HG03135 (cell line): ENCODE results near the gene ARAP1.

Experiments used
- ATAC-seq: cut with Tn5 transposase; IDR thresholded peaks from one replicate; pipeline ENCODE4 v1.9.1; 2021; ENCODE audit warnings: mild to moderate bottlenecking, moderate library complexity; ENCODE audit not compliant: unreplicated experiment

ARAP1 gene

DNA sequence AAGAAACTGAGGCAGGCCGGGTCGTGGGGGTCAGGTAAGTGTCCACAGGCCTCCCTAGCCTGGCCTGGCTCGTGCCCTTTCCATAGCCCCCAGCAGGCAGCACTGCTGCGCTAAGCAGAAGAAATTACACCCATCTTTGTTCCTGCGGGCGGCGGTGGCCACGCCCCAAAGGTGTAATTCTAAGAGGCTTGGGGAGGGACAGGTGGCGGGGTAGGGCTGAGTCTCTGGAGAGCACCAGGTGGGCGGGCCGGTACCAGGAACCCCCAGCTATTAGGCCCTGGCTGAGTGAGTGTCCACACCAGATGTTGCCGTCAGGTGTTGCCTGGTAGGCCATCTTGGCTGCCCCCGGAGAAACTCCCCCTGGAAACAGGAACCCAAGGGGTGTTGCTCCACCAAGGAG is 12.3 kb upstream of the ARAP1 start:
- no peak for ATAC-seq

DNA sequence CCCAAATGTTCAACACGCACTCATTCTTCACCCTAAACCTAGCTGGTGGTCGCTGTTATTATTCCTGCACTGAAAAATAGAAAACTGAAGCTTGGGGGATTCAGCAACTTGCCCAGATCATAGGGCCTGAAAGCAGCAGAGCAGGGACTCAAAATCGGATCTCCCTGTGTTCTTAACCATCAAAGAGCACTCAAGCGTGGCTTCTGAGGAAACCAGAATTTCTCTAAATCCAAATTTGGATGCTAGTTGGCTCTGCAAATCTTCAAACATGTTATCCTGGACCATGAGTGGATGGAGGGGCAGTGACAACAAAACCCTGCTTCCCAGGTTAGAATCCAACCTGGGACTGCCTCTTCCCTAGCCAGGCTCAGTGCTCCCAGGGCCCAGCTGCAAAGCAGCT is 11.6 kb upstream of the ARAP1 start:
- no peak for ATAC-seq

DNA sequence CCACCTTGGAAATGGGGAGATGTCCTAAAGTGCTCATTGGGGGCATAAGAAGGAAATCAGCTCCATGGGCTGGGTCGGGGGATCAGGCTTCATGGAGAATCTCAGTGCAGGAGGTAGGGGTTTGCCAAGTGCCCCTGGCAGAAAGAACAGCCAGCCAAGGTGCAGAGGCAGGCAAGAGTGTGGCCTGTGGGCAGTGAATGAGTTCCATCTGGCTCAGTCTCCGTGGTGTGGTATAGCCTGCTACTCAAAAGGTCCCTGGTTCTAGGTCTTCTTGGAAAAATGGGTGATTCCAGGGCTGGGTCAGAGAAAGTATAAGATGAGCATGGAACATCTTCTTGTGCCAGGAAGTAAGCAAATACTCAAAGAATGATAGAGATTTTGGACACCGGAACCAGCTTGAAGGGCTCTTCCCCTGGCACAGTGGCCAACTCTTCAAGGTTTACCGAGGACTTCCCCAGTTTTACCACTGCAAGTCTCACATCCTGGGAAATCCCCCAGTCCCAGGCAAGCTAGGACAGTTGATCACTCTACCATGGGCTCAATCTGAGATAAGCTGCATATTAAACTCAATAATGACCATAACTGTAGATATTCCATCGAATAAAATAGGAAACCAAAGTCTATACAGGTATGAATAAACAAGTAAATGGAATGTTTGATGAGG is 10.6 kb upstream of the ARAP1 start:
- no peak for ATAC-seq

DNA sequence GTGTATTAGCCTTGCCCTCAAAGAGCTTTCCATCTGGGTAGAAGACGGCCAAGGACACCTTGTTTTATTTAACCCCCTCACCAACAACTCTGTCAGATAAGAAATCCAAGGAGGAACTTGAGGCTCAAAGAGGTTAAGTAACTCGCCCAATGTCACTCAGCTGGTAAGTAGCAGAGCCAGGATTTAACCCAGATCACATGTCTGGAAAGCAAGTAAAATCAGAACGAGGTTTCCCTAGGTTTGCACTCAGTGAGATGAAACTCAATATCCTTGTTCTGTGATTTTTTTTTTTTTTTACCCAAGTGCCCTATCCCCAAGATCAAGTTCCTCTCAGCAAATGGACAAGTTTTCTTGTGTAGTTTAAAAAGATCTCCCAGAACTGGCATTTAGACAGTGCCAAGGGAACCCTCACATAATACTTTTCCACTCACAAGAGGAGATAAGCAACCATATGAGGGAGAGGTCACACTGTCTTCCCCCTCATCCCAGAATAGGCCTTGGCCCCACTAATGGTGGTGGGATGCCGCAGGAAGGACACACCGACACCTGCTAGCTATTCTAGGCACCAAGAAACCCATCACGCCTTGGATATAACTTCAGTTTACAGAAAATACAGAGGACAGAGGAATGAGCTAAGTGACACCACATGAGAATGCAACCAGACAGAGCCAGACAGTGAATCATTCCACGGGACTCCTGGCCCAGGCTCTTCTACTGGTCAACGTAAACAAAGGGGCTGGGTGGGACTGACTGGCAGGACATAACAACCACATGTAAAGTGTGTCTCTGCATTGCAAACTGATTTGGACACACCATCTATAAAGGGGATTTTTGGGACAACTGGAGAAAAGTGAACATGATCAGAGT is 8.6 kb upstream of the ARAP1 start:
- ATAC-seq: no peak

DNA sequence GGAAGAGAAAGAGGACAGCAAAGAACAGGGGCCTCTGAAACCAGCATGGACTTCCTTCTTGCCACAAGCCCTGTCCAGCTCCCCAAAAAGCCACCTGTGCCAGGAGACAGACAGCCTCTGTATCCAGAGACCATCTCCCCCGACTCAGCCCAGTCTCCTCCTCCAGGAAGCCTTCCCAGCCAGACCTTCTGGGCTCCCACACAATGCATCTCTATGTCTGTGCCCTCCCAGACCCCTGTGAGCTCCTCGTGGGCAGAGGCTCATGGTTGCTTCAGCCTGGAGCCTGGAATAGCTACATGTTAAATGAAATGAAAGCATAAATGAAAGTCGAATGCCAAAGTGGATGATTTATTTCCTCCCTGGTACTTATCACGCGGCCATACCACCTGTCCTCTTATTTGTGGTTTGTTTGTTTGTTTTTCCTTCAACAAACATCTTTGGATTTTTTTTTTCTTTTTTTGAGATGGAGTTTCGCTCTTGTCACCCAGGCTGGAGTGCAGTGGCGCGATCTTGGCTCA is 7.3 kb upstream of the ARAP1 start:
- no peak for ATAC-seq

DNA sequence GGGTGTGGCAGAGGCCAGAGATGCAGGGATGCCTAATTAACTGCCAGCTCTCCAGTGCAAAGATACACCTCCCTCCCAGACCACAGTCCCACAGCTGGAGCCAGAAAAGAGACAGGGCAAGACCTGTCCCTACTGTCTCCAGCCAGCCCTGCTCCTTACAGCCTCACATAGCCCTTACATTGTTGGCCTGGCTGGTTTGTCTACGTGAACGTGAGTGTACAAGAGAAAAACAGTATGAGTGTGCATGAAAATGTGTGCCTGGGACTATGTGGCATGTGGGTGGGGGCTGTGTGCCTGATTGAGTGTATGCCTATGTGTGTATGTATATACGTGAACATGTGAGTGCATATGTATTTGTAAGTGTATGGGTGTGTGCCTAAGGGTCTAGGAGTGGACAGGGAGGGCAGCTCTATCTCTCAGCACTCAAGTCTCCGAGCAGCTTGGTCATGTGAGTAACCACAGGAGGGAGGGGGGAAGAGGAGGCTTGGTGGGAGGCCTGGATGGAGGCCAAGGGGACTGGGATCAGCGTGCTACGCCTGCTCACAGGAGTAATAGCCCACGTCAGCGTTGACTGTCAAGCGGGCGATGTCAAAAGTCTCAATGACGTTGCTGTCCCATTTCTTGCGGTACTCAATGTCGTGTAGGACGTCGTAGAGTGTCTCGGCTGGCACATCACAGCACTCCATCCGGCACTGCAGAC is 6.6 kb upstream of the ARAP1 start:
- no peak for ATAC-seq

DNA sequence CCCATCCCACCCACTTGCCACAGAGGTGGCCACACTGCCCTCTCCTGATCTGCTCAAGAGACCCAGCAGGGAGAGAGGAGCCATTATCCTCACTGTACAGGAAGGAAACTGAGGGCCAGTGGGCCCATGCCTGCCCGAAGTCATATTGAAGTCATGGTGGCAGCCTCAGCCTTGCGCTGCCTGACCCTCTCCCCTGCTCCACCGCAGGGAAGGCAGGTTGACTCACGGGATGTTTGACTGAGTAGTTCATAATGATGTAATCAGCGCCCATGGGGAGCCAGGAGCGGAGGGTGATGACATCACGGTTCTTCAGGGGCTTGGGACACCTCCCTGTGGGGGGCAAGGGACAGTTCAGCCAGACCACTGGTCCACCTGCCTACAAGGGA is 6.1 kb upstream of the ARAP1 start:
- no peak for ATAC-seq

DNA sequence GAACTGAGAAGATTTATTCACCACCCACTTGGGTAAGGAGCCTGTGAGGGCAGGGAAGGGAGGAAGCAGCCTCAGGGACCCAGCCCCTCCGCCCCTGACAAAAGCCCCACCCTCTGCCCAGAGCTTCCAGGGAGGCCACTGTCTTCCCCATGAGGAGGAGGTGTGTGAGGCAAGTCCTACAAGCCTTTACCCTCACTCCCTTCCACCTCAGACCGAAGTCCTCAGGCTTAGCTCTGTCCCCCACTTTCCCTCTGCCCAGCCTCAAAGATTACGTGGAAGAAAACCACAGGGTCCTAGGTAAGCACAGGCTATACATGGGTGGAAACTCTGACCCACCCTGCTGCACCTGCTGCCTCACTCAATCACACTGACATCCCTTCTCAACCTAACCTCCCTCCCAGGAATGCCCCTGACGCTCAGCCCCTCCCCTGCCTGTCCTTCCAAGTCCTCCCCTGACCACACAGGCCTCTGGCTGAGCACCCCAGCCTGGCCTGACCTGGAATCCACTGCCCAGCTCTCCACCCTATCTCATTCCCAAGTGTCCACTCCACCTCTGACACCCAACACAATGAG is 3.6 kb upstream of the ARAP1 start:
- ATAC-seq: no peak

DNA sequence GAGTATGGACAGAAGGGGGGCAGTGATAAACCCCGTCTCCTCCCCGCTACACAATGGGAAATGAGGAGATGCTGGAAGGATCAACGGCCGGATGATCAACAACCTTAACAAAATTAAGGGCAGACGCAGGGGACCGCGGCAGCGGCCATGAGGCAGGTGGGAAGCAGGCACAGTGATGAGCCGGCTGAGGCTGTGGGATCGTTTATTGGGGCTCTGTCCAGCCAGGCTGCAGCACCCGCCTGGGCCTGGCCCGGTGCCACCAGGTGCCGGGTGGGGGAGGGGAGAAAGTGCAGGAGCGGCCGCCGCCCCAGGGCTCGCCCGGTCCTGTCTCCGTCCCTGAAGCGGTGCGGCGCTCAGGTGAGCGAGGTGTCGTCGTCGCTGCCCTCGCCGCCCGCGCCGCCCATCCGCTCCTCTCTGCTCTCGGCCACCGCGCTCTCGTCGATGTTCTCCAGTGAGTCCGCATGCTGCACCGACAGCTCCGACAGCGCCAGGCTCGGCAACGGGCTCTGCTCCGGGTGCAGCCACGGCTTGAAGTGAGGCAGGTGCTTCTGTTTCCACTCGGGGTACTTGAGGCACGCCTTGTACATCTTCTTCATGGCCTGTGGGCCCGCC is 2.4 kb upstream of the ARAP1 start:
- no peak for ATAC-seq

DNA sequence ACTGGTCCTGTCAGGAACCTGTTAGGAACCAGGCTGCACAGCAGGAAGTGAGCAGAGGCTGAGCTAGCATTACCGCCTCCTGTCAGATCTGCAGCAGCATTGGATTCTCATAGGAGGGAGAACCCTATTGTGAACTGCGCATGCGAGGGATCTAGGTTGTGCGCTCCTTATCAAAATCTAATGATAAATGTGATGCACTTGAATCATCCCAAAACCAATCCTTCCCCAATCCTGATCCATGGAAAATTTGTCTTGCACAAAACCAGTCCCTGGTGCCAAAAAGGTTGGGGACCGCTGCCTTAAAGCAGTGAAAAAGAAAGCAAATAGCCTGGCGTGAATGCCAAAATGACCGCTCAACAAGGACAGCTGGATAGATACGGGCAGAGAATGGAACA is 1.9 kb upstream of the ARAP1 start:
- ATAC-seq: no peak

DNA sequence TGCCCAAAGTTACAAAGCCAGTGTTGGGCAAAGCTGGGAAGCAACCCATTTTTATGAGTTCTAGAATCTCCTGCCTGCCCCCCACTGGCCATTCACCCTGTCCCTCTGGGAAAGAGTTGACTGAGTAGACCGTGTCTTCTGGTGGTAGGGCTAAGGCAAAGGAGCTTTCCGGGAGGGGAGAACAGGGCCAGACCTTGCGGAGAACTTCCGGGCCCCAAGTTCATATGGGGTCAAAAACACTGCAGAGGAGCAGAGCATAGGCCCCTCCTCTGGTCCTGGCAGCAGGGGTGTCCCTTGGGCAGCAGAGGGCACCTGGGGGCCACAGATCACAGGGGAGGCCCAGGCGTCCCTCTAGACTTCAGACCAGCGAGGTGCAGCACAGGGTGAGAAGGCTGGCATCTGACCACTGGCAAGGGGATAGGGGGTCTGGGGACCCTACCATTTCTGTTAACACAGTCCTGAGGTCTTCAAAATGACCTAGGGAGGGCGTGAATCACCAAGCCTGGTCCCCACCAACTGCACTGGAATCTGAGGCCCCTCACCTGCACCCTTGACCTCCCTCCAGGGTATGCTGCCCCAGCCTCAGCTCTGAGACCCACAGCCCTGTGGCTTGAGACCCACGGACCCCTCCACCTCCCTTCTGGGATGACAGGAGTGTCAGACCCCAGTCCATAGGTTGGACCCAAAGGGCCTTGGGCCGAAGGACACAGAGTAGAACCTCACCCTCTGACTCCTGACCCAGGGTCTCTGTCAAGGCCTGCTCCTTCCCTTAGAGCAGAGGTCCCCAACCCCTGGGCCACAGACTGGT is 1.3 kb upstream of the ARAP1 start:
- ATAC-seq: no peak

DNA sequence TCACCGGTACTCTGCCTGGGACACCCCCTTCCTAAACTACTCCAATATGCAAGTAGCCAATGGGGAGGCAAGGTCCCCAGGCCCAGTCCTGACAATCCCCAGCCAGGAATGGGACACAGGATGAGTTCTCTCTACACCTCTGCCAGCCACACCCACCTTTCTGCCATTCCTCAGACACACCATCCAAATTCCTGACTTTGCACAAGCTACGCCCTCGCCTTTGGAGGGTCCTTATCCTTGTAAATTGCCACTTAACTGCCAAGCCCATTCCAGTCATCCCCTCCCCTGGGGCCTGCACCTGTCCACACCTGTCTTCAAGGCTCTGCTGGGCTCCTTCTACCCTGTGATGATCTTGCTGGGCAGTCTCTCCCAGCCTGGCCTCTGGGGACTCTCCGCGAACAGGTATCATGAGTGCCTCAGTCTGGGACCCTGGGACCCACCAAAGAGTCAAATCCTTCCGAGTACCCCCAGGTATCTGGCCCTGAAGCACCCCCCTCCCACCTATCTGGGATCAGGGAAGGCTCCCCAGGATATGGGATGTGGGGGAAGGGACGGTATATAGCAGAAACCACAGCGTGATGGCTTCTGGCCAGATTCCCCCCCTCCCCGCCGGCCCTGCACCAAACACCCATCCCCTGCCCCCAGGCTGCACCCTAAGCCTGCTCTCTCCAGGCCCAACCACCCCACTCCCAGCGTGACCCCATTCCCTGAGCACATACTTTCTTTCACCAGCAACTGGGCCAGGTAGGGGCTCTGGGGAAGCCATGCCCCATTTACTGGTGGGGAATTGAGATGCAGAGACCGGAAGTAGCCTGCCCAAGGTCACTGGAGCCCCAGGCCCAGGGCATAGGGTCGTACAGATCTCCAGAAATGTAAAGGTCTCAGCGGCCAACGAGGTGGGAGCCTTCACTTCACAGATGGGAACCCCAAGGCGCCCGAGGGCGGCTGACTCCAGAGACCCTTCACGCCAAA is 806 bp downstream of the ARAP1 start:
- ATAC-seq: no peak

DNA sequence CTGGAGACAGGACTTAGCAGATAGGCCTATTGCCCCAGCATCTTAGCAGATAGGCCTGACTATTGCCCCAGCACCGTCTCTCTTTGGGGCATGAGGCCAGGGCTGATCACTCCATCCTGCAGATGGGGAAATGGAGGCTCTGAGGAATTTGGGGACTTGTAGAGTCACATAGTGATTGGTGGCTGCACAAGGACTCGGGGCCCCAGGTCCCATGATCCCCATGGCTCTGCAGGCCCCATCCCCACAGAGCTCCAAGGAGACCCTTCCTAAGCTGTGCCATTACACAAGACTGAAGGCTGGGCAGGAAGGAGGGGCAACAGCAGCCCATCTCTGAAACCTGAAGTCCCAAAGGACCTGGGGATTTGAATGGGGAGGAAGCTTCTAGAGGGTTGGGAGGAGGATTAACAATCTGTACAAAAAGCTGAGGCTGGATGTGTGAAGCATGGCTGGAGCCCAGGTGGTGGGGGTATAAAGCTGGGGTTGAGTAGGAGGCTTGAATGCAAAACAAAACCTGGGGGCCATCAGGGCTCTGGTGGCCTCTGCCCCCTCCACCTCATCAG is 1.6 kb downstream of the ARAP1 start:
- ATAC-seq: no peak

DNA sequence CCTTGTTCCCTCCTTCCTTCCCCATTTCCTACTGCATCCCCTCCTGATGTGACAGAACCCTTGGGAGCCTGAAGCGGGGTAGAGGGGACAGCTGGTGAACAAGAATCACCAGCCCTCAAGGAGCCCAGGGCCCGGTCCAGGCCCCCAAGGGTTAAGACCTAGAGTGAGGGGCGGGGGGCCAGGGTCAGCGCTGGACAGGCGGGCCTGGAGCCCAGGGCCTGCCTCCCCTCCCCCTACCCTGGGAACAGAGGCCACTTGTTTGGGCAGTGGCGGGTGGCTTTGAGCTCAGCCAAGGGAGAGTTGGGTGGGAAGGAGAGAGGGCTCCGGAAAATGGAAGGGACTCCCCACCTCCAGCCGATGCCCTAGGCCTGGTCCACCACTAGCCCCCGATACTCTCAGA is 2.1 kb downstream of the ARAP1 start:
- ATAC-seq: no peak

DNA sequence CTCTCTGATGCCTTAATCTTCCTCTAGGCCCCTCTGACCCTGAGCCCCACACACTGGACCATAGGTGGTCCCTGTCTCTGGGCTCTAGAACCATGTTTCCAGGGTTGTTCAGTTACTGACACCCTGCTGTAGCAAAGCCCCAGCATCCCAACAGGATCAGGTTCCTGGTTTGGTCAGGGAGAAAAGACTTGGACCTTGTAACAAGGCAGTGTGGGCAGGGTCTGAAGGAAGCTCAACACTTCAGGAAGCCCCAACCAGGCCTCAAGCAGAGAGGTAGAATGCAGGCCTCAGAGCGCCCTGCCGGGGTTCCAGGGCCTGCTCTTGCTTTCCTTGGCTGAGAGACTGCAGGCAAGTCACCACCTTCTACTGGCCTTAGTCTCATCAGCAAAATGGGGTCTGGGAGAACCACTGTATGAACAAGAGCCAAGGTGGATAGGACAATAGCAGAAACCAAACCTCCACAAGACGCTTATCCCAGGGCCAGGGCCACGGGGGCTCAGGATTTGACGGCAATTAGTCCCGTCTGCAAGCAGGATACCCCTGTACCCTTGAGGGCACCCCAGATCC is 4.8 kb downstream of the ARAP1 start:
- ATAC-seq: no peak

DNA sequence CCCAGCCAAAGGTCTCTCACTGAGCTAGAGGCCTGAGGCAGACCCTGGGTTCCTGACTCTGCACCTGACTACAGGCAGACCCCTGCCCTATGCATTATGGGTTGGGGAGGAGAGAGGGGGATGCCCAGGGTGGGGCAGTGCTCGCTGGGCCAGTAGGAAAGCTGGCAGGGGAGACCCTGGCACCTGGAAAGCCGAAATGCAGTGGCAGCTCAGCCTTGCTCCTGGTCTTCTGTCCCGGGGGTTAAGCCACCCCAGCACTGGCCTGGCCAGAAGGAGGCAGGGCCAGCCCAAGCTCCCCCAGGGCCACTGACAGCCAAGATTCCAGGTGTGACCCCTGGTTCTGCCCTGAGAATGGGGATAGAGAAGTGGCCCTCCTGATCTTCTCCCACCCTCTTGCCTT is 5.4 kb downstream of the ARAP1 start:
- no peak for ATAC-seq

DNA sequence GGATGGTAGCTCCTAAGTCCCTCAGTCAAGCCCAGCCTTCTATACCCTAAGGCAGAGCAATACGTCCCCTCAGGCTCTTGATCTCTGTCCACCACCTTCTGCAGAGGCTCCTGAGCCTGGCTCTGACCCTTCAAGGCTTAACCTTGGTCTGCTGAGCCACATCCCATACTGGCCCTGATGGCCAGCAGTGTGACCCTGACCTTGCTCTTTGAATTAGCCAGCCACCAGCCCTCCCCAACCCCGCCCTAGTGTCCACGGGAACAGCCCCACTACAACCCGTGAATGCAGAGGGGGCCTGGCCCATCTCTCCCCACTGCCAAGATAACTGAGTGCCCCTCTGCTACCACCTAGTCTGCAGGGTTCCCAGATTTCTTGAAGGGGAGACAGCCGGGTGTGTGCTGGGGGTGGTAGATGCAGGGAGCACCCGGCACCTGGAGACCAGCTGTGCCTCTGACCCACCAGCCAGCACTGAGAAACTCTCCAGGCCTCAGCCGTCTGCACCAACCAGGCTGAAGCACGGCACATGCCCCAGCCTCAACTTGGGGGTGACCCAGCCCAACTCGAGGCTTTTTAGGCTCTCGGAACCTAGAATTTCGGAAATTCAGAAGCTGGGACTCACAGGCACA is 6.2 kb downstream of the ARAP1 start:
- no peak for ATAC-seq

DNA sequence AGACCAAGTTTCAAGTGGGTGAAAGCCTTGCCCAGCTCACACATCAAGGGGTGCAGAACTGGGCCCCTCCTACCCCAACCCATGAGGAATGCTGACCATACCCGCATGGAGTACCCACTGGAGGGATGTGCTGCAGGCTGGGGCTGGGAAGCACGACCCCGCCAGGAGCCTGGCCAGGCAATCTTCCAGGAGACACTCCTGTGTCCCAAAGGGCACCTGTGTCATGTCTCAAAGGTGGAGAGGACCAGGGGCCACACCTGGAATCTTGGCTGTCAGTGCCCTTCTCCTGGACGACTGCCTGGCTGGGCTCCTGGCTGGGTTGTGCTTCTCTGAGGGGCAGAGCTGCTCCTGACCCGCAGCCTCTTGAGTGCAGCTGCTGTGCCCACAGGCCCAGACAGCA is 6.7 kb downstream of the ARAP1 start:
- no peak for ATAC-seq
